ENCODE measurements around the gene DOK3. TPM values are rescaled to one million over a fixed set of nuclear protein-coding genes. Genes with fewer than 3 reads are reported as not detected.

DOK3 gene
- total and polyA plus RNA-seq, 2 of the 13 experiments (the other 11 are each of a cell fraction or from before 2014, with no cell fraction given) = 1.4 to 1.5 TPM

DNA sequence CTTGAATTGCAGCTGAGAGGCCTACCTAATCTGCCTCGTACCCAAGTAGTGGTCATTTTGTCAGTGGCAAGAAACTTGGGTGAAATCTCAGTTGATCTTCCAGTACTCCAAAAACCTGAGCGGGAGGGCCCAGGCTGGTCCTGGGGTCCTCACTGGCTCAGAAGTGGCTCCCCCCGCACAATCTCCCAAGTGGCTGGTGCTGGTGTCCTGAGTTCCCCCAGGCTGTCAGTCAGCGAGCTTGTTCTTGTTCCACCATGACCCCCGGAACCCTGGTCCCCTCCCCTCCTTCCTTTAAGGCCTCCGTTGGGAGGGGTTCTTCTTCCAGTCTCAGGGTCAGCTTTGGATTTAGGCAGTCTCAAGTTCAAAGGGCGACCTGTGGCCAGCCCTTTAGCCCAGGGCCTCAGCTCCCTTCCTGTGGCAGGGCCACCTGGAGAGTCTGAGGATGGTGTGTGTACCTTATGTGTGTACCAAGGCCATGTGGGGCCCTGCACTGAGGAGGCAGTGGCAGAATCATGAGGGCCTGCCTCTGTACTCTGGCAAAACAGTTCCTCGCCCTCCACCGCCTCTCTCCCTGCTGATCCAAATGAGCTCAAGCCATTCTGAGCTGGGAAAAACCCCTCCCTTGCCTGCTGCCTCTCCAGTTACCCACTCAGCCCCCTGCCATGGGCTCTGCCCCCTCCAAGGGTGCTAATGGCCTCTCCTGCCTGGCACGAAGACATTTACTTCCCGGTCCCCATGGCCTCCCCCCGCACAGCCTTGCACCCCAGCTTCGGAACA is 31.7 kb downstream of the DOK3 start (continued):
- TF ChIP-seq, protein P1, sequence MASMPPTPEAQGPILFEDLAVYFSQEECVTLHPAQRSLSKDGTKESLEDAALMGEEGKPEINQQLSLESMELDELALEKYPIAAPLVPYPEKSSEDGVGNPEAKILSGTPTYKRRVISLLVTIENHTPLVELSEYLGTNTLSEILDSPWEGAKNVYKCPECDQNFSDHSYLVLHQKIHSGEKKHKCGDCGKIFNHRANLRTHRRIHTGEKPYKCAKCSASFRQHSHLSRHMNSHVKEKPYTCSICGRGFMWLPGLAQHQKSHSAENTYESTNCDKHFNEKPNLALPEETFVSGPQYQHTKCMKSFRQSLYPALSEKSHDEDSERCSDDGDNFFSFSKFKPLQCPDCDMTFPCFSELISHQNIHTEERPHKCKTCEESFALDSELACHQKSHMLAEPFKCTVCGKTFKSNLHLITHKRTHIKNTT (CRISPR knock-in tag; IDR thresholded peaks at IDR 0.05) = no peak
- TF ChIP-seq PITX1 (CRISPR knock-in tag; IDR thresholded peaks at IDR 0.05) = no peak
- TF ChIP-seq ZNF770 (CRISPR knock-in tag; IDR thresholded peaks at IDR 0.05) = no peak
- TF ChIP-seq, protein P2, sequence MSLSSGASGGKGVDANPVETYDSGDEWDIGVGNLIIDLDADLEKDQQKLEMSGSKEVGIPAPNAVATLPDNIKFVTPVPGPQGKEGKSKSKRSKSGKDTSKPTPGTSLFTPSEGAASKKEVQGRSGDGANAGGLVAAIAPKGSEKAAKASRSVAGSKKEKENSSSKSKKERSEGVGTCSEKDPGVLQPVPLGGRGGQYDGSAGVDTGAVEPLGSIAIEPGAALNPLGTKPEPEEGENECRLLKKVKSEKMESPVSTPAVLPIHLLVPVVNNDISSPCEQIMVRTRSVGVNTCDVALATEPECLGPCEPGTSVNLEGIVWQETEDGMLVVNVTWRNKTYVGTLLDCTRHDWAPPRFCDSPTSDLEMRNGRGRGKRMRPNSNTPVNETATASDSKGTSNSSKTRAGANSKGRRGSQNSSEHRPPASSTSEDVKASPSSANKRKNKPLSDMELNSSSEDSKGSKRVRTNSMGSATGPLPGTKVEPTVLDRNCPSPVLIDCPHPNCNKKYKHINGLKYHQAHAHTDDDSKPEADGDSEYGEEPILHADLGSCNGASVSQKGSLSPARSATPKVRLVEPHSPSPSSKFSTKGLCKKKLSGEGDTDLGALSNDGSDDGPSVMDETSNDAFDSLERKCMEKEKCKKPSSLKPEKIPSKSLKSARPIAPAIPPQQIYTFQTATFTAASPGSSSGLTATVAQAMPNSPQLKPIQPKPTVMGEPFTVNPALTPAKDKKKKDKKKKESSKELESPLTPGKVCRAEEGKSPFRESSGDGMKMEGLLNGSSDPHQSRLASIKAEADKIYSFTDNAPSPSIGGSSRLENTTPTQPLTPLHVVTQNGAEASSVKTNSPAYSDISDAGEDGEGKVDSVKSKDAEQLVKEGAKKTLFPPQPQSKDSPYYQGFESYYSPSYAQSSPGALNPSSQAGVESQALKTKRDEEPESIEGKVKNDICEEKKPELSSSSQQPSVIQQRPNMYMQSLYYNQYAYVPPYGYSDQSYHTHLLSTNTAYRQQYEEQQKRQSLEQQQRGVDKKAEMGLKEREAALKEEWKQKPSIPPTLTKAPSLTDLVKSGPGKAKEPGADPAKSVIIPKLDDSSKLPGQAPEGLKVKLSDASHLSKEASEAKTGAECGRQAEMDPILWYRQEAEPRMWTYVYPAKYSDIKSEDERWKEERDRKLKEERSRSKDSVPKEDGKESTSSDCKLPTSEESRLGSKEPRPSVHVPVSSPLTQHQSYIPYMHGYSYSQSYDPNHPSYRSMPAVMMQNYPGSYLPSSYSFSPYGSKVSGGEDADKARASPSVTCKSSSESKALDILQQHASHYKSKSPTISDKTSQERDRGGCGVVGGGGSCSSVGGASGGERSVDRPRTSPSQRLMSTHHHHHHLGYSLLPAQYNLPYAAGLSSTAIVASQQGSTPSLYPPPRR (CRISPR knock-in tag; IDR thresholded peaks at IDR 0.05; ENCODE audit: borderline replicate concordance) = no peak
- no peak for TF ChIP-seq TARDBP (CRISPR knock-in tag; IDR thresholded peaks at IDR 0.05)
- no peak for TF ChIP-seq ZNF468 (CRISPR knock-in tag; IDR thresholded peaks at IDR 0.05)
- TF ChIP-seq ZNF598 (CRISPR knock-in tag; IDR thresholded peaks at IDR 0.05; ENCODE audit: borderline replicate concordance) = no peak
- no peak for TF ChIP-seq MED13 (CRISPR knock-in tag; IDR thresholded peaks at IDR 0.05)
- TF ChIP-seq GLI4 (CRISPR knock-in tag; IDR thresholded peaks at IDR 0.05; ENCODE audit: borderline replicate concordance) = no peak
- no peak for TF ChIP-seq AHDC1 (CRISPR knock-in tag; IDR thresholded peaks at IDR 0.05; ENCODE audit: borderline replicate concordance)
- TF ChIP-seq ZBTB42 (CRISPR knock-in tag; IDR thresholded peaks at IDR 0.05) = no peak
- no peak for TF ChIP-seq ZNF180 (CRISPR knock-in tag; IDR thresholded peaks at IDR 0.05; ENCODE audit: borderline replicate concordance, low read depth)
- TF ChIP-seq ZNF674 (CRISPR knock-in tag; IDR thresholded peaks at IDR 0.05; ENCODE audit: low read depth) = no peak
